Stimulated activated CD4-positive, alpha-beta T cell treated with anti-CD3 and anti-CD28 coated beads, Interleukin-1b, Interleukin-23, amount 100 ng/mL, for 4 hours (primary cell): ENCODE data around the gene BLTP1.
"Not testable (repeated sequence)": the region's sequence is repeated elsewhere in the genome, so short reads cannot be mapped to it uniquely, and the experiment has no call there.

Experiments used
- DNase-seq, 2 donors: peaks; one replicate each; pipeline ENCODE4 v3.0.0-alpha.2; 2020; ENCODE audit warnings: low read depth in 2 of 2

The BLTP1 gene

DNA sequence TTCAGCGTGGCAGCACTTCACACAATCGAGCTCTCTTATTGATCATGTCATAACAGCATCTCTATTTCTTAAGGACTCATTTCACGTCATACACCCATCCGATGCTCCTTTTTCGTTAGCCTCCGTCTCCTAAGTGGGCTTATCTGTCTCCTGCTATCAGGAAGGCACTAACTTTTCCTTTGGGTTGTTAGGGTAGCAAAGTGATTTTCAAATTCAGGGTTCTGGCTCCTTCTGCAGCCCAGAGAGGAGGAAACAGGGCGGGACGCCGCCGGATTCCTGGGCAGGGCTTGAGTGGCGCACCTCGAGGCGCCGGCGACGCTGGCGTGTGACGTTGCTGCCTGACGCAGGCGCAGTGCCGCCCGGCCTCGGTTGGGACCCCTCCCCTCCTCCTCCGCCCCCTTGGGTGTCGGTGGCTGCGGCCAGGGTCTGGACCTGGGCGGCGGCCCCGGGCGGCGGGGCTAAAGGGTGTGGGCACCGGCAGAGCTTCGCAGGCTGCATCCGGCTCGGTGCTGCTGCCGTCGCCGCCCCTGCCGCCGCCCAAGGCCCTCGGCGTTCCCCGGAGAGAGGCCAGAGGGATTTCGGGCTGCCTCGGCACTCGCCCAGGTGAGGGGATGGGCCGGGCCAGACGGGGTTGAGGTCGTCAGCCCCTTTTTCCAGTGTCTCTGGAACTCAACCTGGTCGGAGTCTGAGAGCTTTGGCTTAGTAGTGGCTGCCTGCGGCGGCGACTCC, at the start of gene BLTP1:
BLTP1 (plus strand) TSS at position 350 of the 729 bp plus-strand sequence. CDS start 18,317 bp downstream, outside the sequence.
- DNase-seq = peak; percentile 82 to 85

GRCh38 chr4:122104184-122104583, 47.9 kb upstream of the BLTP1 start:
- no peak for DNase-seq

- DNase-seq = no peak
Observed at GRCh38 chr4:122107680-122108079, 44.5 kb upstream of the BLTP1 start.

DNA sequence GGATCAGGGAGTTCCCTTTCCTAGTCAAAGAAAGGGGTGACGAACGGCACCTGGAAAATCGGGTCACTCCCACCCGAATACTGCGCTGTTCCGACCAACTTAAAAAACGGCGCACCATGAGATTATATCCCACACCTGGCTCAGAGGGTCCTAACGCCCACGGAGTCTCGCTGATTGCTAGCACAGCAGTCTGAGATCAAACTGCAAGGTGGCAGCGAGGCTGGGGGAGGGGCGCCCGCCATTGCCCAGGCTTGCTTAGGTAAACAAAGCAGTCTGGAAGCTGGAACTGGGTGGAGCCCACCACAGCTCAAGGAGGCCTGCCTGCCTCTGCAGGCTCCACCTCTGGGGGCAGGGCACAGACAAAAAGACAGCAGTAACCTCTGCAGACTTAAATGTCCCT, 41.8 kb upstream of the BLTP1 start:
- DNase-seq = not testable (repeated sequence)

- DNase-seq = no peak
Observed at GRCh38 chr4:122117743-122118142, 34.4 kb upstream of the BLTP1 start.

DNA sequence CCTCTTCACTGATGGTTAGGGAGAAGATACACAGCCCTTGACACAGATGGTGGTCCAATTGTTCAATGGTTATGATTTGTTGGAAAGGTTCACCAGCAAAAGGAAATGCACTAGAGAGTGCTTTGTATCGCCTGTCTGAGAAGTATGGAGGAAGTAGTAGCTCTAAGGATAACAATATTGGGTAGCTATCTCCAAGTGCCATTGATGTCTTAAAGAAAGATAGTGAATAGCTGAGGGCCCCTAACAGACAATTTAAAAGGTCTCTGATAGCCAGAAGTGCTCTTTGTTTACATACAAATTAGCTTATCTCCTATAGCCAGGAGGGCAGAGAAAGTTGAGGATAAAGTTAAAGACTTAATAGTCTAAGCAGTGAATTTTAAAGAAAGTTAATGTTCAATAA, 33.9 kb upstream of the BLTP1 start:
- no peak for DNase-seq

DNA sequence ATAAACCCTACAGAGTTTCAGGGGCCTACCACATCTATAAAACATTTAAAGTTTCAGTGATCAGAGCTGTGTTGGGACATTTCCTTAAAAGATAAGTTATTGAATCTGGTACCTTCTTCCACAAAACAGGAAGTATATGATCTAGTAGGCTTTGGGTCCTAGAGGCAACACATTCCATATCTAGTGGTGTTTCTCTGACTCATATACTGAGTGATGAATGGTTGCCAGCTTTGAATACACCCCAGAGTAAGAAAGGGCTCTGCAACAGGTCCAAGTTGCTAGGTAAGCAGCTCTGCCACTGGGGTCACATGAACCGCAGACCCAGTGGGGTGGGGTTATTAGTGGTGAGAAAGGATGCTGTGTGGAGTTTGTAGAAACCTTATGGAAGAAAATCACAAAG, 32.4 kb upstream of the BLTP1 start:
- DNase-seq = no peak

DNA sequence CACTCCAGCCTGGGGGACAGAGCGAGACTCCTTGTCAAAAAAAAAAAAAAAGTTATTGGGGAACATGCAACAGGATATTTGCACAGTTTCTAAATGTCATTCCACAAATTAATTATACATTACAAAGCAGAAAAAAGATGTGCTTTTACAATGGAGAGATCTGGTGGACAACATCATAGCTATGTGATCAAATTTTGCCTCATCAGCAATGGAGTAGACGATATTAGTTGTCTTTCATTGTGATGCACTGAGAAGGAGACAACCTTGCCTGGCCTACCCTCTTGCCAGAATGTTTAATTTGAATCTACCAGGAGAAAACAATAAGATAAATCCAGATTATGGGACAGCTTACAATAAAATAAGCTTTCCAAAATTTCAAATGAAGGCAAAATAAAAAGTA, 30.5 kb upstream of the BLTP1 start:
- no peak for DNase-seq

DNA sequence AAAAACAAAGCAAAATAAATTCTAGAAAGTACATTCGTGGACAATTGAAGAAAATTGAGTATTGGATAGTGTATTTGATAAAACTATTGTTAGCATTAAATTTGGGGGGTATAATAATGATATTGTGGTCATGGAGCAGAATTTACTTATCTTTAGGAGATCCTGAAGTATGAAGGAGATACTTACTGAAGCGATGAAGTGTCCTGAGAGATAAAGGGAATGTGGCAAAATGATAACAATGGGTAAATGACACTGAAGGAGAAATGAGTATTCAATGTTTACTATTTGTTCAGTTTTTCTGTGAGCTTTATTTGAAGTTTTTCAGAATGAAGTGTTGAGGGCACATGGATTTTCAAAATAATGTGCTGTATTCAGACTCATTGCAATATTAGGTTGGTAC, 30.0 kb upstream of the BLTP1 start:
- DNase-seq = no peak

- DNase-seq = no peak
Observed at GRCh38 chr4:122129061-122129460, 23.1 kb upstream of the BLTP1 start.

GRCh38 chr4:122131562-122132157, 20.5 kb upstream of the BLTP1 start:
- DNase-seq = no peak

GRCh38 chr4:122132891-122133290, 19.2 kb upstream of the BLTP1 start:
- no peak for DNase-seq

- no peak for DNase-seq
Observed at GRCh38 chr4:122139139-122139538, 13.0 kb upstream of the BLTP1 start.

- no peak for DNase-seq
Observed at GRCh38 chr4:122140834-122141233, 11.3 kb upstream of the BLTP1 start.

GRCh38 chr4:122142687-122143086, 9.4 kb upstream of the BLTP1 start:
- DNase-seq = no peak

DNA sequence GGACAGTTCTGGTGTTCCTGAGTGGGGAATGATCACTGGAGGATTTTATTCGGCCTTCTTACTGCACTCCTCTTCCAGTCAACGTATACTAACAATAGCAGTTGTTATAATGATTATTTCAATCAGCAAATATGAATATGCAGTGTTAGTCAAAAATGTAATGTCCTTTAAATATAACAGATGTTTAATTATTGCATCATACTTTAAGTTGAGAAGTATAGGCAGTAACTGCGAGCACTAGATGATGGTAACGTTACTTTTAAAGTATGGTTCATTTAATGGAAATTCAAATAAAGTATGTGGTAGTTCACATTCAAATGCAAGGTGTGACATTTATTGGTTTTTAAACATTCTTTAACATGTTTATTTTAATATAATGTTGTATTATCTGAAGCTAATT, 5.5 kb upstream of the BLTP1 start:
- DNase-seq = no peak

DNA sequence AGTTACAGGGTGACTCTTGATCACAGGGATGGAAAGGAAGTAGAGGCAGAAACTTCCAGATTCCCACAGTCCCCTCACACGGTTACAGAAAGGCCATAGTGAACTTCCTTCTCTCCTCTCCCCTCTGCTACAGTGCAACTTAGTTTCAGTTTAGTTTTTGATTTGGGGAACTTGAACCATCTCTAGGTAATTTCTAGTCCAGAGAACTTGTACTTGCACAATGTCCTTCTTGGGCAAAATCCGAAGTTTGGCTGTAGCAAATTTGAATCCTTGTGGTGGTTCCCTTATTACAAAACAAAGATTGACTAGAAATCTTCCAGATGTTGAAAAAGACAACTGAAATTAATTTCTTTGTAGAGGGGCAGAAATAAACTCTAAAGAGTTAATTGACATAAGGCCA, 1.2 kb upstream of the BLTP1 start:
- no peak for DNase-seq

DNA sequence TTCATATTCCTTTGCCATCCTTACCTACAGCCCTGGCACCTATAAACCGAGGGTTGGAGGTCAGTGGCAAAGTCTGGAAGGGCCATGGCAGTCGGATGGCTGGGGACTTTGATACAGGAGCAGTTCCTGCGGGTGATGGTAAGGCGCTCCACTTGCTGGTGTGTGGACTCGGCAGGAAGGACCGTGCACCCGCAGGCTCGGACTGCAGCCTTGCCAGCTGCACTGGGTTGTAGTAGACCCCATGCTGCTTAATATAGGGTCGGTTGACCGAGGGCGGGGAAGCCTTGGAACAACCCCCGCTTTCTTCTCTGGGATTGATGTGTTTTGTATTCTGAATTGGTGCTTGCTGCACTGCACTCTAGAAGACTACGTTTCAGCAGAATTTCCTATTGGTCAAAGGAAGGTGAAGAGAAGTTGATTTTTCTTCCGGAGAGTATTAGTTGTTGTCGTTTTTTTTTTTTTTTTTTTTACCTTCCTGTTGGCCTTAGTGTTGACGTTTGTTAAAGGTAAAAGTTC, 638 bp downstream of the BLTP1 start:
- no peak for DNase-seq

GRCh38 chr4:122156819-122157218, 4.7 kb downstream of the BLTP1 start:
- no peak for DNase-seq

DNA sequence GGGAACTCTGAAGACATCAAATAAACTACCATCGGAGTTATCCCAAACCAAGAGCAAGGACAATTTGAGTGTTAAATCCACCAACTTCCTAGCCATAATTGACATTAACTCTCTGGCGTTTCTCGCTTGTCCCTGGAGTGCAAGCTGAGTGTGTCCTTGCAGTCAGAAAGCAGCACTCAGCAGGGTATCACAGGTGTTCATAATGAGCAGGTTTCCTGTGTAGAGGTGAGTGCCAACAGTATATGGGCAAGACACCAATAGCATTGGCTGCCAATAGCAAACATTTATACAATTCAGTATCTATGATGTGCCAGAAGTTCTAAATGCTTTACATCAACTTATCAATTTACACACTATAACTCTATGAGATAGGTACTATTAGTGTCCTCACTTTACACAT, 11.2 kb downstream of the BLTP1 start:
- no peak for DNase-seq

- DNase-seq = no peak
Observed at GRCh38 chr4:122163767-122164166, 11.6 kb downstream of the BLTP1 start.

DNA sequence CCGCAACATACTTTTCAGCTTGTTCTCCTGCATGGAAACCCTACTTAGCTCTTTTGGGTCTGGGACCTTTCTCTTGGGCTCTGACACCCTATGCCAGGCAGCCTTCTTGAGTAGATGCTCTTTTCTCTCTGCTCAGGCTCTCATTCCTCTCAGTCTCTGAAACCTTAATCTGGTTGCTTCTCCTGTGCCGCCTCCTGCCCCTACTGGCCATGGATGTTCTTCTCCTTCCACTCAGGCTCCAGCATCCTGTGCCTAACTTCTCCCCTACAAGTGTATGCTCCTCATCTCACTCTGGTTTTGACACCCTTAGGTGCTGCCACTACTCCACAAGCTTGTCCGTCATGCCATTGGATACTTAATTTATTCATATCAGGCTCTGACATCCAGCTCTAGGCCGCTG, 15.2 kb downstream of the BLTP1 start:
- no peak for DNase-seq

GRCh38 chr4:122170775-122171174, 18.6 kb downstream of the BLTP1 start:
- no peak for DNase-seq

- no peak for DNase-seq
Observed at GRCh38 chr4:122171323-122171722, 19.2 kb downstream of the BLTP1 start.
